ENCODE results near the gene CIART. TPM values are rescaled to one million over a fixed set of nuclear protein-coding genes. Genes with fewer than 3 reads are reported as not detected.
"Not testable (repeated sequence)": the region's sequence is repeated elsewhere in the genome, so short reads cannot be mapped to it uniquely, and the experiment has no call there.

The CIART gene
- polyA plus RNA-seq, 5 donors, result 7.4 to 13.0 (median 8.7) TPM

GRCh38 chr1:150302902-150303301, 20.5 kb downstream of the CIART start:
- no peak for DNase-seq

- not testable (repeated sequence) for DNase-seq
Measured at GRCh38 chr1:150308585-150308984, 26.2 kb downstream of the CIART start.

DNA sequence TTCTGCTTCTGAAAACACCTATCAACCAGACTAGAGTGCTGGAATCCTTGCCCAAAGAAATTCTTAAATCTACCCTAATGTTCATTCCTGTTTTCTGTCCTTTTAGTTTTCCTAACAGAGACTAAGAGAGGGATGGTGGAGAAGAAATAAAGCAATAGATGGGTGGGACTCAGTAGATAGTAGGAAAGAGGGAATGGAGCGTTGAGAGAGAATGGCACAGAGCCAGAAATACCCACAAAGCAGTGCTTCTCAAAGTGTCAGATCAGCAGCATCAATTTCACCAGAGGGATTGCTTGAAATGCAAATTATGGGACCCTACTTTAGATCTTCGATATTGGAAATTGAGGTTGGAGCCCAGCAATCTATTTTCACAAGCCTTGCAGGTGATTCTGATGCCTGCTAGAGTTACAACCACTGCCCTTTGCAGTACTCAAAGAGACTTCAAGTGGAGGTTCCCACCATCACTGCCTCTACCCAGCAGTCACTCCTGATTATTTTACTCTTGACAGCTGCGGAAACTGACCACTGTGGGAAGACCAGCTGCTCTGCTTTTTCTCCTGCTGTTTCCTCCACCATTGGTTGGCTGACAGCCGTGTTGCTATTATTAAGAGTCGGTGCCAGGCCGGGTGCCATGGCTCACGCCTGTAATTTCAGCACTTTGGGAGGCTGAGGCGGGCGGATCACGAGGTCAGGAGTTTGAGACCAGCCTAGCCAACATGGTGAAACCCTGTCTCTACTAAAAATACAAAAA, 27.6 kb downstream of the CIART start:
- peak in 1 of 2 donors; percentile 19 for DNase-seq

GRCh38 chr1:150311762-150312161, 29.4 kb downstream of the CIART start:
- DNase-seq, result no peak

DNA sequence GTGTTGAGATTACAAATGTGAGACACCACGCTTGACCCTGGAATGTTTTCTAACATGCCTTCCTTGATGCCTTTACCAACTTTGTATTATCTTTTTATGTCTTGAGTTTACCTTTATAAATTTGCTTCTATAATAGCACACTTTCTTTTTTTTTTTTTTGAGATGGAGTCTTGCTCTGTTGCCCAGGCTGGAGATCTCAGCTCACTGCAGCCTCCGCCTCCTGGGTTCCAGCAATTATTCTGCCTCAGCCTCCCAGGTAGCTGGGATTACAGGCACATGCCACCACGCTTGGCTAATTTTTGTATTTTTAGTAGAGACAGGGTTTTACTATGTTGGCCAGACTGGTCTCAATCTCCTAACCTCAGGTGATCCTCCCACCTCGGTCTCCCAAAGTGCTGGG, 32.3 kb downstream of the CIART start:
- DNase-seq, result not testable (repeated sequence)

DNA sequence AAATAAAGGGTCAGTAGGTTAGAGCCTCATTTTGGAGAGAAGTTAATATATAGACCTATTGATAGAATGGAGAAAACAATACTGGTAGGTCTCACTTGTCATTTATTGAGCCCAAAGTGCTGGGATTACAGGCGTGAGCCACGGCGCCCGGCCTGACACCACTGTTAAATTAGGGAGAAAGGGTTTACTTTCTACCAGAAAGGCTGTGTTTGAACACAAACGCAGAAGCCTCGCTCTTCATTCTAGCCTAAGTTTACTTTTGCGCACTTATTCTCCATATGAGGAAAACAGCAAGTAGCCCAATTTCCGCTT, 38.3 kb downstream of the CIART start:
- no peak for DNase-seq

GRCh38 chr1:150321826-150322166, 39.4 kb downstream of the CIART start:
- no peak for DNase-seq

DNA sequence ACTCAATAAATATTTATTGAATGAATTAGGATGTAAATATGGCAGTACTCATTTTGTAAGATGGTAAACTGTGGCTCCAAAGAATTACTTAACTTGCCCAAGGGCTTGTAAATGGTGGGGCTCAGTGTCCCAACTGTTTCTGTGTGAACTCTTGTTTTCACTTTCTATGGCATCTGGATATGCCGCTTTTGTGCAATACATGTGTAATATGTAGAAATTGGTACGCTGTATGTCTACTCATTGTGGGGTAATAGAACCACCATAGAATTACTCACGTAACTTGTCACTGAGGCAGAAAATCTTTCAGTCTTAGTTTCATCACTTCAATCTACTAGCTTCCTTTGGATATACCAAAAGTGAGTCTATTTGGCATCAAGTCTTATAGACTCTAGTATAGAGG, 40.0 kb downstream of the CIART start:
- no peak for DNase-seq

DNA sequence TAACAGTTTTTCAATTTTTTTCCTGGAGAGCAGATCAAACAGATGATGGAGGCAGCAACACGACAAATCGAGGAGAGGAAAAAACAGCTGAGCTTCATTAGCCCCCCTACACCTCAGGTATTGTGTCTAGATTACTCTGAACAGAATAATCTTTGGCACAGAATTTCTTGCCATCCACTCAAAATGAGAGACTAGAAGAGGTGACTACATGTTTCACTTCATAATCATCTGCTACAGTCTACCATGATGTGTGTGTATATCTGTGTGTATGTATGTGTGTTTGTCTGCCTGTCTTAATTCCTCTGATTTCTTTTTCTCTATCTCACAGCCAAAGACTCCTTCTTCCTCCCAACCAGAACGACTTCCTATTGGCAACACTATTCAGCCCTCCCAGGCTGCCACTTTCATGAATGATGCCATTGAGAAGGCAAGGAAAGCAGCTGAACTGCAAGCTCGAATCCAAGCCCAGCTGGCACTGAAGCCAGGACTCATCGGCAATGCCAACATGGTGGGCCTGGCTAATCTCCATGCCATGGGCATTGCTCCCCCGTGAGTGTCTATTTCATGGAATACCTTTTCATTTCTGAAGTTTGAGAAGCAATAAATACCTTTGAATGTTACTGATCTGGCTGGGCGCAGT, 50.4 kb downstream of the CIART start:
- DNase-seq, result no peak

Other genes with a start within 250 kb of the CIART start
- 10 to 100 TPM; 60.3 to 86.9 (median 77.7) TPM for gene VPS45, start 214.8 kb upstream of the CIART start, polyA plus RNA-seq (ENCODE audit: insufficient read depth in 1 of 5, insufficient read length in 5 of 5, low replicate concordance in 1 of 5)
- gene PLEKHO1, start 132.6 kb upstream of the CIART start, polyA plus RNA-seq (ENCODE audit: insufficient read depth in 1 of 5, insufficient read length in 5 of 5, low replicate concordance in 1 of 5), result 10 to 100 TPM; 42.9 to 67.3 (median 48.5) TPM
- 100 to 1,000 TPM in 2 of 5 donors, 10 to 100 TPM in 3; 65.8 to 120 (median 91.4) TPM for gene ANP32E, start 46.4 kb upstream of the CIART start, polyA plus RNA-seq (ENCODE audit: insufficient read depth in 1 of 5, insufficient read length in 5 of 5, low replicate concordance in 1 of 5)
- 1 to 10 TPM; 4.0 to 5.6 (median 5.4) TPM for gene CA14, start 24.8 kb upstream of the CIART start, polyA plus RNA-seq (ENCODE audit: insufficient read depth in 1 of 5, insufficient read length in 5 of 5, low replicate concordance in 1 of 5)
- 100 to 1,000 TPM; 172 to 195 (median 183) TPM for gene APH1A, start 13.5 kb upstream of the CIART start, polyA plus RNA-seq (ENCODE audit: insufficient read depth in 1 of 5, insufficient read length in 5 of 5, low replicate concordance in 1 of 5)
- 10 to 100 TPM; 60.7 to 95.3 (median 72.5) TPM for gene C1orf54, start 9.8 kb upstream of the CIART start, polyA plus RNA-seq (ENCODE audit: insufficient read depth in 1 of 5, insufficient read length in 5 of 5, low replicate concordance in 1 of 5)
- 10 to 100 TPM; 57.5 to 65.5 (median 64.8) TPM for gene MRPS21, start 11.3 kb downstream of the CIART start, polyA plus RNA-seq (ENCODE audit: insufficient read depth in 1 of 5, insufficient read length in 5 of 5, low replicate concordance in 1 of 5)
- 100 to 1,000 TPM; 108 to 143 (median 120) TPM for gene PRPF3, start 39.0 kb downstream of the CIART start, polyA plus RNA-seq (ENCODE audit: insufficient read depth in 1 of 5, insufficient read length in 5 of 5, low replicate concordance in 1 of 5)
- gene RPRD2, start 81.6 kb downstream of the CIART start, polyA plus RNA-seq (ENCODE audit: insufficient read depth in 1 of 5, insufficient read length in 5 of 5, low replicate concordance in 1 of 5), result 10 to 100 TPM; 33.9 to 43.7 (median 41.8) TPM
- 10 to 100 TPM; 21.9 to 35.0 (median 26.7) TPM for gene TARS2, start 204.9 kb downstream of the CIART start, polyA plus RNA-seq (ENCODE audit: insufficient read depth in 1 of 5, insufficient read length in 5 of 5, low replicate concordance in 1 of 5)
- gene ECM1, start 225.6 kb downstream of the CIART start, polyA plus RNA-seq (ENCODE audit: insufficient read depth in 1 of 5, insufficient read length in 5 of 5, low replicate concordance in 1 of 5), result 1 to 10 TPM; 2.2 to 4.1 (median 3.2) TPM
- under 1 TPM; 0.55 to 0.95 (median 0.76) TPM for gene FALEC, start 233.2 kb downstream of the CIART start, polyA plus RNA-seq (ENCODE audit: insufficient read depth in 1 of 5, insufficient read length in 5 of 5, low replicate concordance in 1 of 5)

Data from right lung (tissue), 5 donors.